SH-SY5Y (cell line): ENCODE results near the gene ST3GAL3.

Experiments
- GATA2 ChIP-seq: IDR thresholded peaks from 2 replicates; pipeline ENCODE4 v1.6.1; 2011; ENCODE audit warnings: mild to moderate bottlenecking, low read depth, low read length
- GATA3 ChIP-seq: IDR thresholded peaks from 2 replicates; pipeline ENCODE4 v1.6.1; 2011; ENCODE audit warnings: low read depth, mild to moderate bottlenecking, low read length, moderate library complexity

GRCh38 chr1:43832255-43832654 lies 124.9 kb downstream of the ST3GAL3 start:
- TF ChIP-seq GATA2: no peak
- TF ChIP-seq GATA3: no peak
